Erythroblast (primary cell): ENCODE data around the gene NEK5.

Experiments
- GATA1 ChIP-seq: IDR thresholded peaks from 2 replicates; pipeline ENCODE4 v1.6.1; 2011; ENCODE audit warnings: low read depth, mild to moderate bottlenecking, control low read depth, low read length, moderate library complexity
- POLR2A ChIP-seq: IDR thresholded peaks from 2 replicates; pipeline ENCODE4 v1.6.1; 2011; ENCODE audit warnings: mild to moderate bottlenecking, low read length

DNA sequence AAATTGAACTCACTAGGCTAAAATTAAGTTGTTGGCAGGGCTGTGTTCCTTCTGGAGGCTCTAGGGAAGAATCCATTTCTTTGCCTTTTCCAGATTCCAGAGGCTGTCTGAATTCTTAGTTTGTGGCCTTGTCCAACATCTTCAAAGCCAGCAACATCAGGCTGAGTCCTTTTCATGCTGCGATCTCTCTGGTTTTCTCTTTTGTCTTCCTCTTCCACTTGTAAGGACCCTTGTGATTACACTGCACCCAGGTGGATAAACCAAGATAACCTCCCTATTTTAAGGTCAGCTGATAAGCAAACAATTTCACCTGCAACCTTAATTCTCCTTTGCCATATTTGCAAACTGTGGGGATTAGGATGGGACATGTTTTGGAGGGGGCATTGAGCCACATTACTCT lies 92.8 kb downstream of the NEK5 start:
- TF ChIP-seq POLR2A (no peak), GATA1 (no peak)
